GM19239 (cell line): ENCODE results near the gene PSD2.

Source experiments
- DNase-seq: peaks from one replicate; pipeline ENCODE4 v3.0.0; 2011; ENCODE audit warnings: low spot score; ENCODE audit not compliant: insufficient read length
- FAIRE-seq: peaks from 2 replicates; lab custom pipeline; 2011; peaks lifted over from hg19 to GRCh38; lab: Jason Lieb, UNC

Gene PSD2

GRCh38 chr5:139795074-139796001 lies at the start of gene PSD2:
TSS of gene PSD2 (plus strand) at chr5:139795808. CDS start at chr5:139809441, 13,633 bp downstream.
- FAIRE-seq (no peak), DNase-seq (no peak)

GRCh38 chr5:139746691-139747582 lies 48.7 kb upstream of the PSD2 start:
- peak; percentile 53 for DNase-seq
- FAIRE-seq = peak; percentile 86

- FAIRE-seq (no peak), DNase-seq (no peak)
Observed at GRCh38 chr5:139747583-139748504, 47.8 kb upstream of the PSD2 start.

- no peak for DNase-seq
- FAIRE-seq = no peak
Observed at GRCh38 chr5:139748505-139748826, 47.1 kb upstream of the PSD2 start.

GRCh38 chr5:139749242-139749641 lies 46.4 kb upstream of the PSD2 start:
- no peak for DNase-seq
- FAIRE-seq = no peak

GRCh38 chr5:139751236-139751635 lies 44.4 kb upstream of the PSD2 start:
- DNase-seq (no peak), FAIRE-seq (no peak)

GRCh38 chr5:139752506-139753473 lies 42.8 kb upstream of the PSD2 start:
- DNase-seq = no peak
- FAIRE-seq = no peak

- no peak for DNase-seq
- no peak for FAIRE-seq
Observed at GRCh38 chr5:139755892-139756671, 39.5 kb upstream of the PSD2 start.

GRCh38 chr5:139756971-139757370 lies 38.6 kb upstream of the PSD2 start:
- DNase-seq = no peak
- FAIRE-seq = no peak

- no peak for FAIRE-seq
- no peak for DNase-seq
Observed at GRCh38 chr5:139757727-139758509, 37.7 kb upstream of the PSD2 start.

- FAIRE-seq (no peak), DNase-seq (no peak)
Observed at GRCh38 chr5:139758510-139759075, 37.0 kb upstream of the PSD2 start.

GRCh38 chr5:139759219-139759721 lies 36.3 kb upstream of the PSD2 start:
- DNase-seq = no peak
- FAIRE-seq = no peak

- no peak for DNase-seq
- no peak for FAIRE-seq
Observed at GRCh38 chr5:139760066-139761056, 35.2 kb upstream of the PSD2 start.

- no peak for DNase-seq
- no peak for FAIRE-seq
Observed at GRCh38 chr5:139761057-139761450, 34.6 kb upstream of the PSD2 start.

GRCh38 chr5:139761501-139761900 lies 34.1 kb upstream of the PSD2 start:
- no peak for FAIRE-seq
- DNase-seq = no peak
